GM19193 (cell line): ENCODE data around the gene DAPK2.

Experiments
- POLR2A ChIP-seq: IDR thresholded peaks from 4 replicates; pipeline ENCODE4 v1.6.1; 2011; ENCODE audit not compliant: insufficient read depth, insufficient read length; ENCODE audit errors: extremely low read depth

The DAPK2 gene

DNA sequence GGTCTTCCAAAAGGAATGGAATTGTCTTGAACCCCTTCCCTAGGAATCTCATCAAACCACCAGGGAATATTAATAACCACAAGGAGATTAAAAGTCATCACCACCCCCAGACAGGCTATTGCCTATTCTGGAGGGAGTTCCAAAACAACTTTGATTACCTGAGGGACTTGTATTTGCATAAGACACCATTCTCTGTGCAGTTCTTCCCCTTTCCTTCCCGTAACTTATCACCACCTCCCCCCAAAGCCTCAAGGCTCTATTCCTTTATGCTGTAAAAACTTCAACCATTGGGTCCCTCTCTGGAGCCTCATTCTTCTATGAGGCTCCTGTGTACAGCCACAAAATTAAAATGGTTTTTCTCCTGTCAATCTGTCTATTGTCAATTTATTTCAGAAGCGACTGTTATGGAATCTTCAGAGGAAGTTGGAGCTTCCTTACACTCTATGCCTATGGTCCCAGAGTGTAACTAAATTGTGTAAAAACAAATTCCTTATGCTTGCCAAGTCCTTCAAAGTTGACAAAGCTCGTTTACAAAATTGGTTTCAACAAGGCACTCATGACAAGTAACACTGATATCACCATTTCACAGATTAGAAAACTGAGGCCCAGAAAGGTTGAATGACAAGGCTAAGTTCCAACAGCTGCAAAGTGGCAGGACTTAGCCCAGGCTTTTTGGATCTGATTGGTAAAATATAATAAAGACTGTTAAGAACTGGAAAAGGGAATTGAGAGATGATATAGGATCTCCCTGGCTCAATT lies 144.2 kb downstream of the DAPK2 start:
- TF ChIP-seq POLR2A = no peak

DNA sequence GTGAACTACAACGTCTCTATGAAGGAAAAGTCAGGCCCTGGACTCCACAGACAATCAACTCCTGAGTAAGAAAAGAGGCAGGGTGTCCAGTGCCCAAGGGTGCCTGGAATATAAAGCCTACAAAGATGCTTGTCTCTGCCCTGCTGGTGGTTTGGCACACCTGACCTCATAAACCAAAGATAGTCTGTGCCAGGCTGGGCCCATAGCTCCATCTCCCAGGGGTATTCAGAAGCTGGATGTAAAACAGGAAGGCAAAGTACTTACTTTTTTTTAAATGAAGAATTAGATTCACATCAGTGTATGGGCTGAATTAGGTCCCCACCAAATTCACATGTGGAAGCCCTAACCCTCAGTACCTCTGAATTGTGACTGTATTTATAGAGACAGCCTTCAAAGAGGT lies 146.0 kb downstream of the DAPK2 start:
- no peak for TF ChIP-seq POLR2A

GRCh38 chr15:63899193-63899592 lies 147.1 kb downstream of the DAPK2 start:
- TF ChIP-seq POLR2A = no peak

DNA sequence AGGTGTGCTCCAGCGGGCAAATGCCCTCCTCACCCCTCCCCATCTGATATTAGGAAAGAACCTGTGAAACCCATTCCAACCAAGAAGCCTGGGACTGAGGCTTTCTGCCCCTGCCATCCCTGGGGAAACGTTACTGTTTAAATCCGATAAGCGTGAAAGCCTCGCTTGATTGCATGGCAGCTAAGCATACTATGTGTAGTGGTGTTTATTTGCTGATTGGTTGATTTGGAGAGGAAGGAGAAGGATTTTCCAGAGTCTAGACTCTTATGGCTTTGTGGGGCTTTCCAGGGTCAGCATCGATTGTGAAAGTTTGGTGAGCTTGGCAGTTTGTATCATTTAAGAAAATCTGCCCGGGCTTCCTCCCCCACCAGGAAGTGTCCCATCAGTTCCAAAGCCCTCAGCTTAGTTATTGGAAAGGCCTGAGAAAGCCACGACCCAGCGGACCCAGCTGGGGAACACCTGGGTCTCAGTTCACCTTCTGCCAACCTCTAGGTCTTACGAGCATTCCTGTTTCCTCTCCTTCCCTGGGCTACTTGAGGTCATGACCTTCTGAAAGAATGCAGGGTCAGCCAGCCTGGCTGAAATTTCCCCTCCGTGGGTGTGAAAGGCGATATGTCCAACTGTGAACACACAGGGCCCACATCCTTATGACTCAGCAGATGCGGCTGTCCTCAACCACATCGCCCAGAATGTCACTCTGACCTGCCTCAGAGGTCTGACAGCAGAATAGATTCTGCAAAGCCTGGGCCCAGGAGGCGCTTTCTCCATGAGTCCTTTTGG lies 149.8 kb downstream of the DAPK2 start:
- TF ChIP-seq POLR2A = no peak

- no peak for TF ChIP-seq POLR2A
Measured at GRCh38 chr15:63895787-63896218, 150.5 kb downstream of the DAPK2 start.

DNA sequence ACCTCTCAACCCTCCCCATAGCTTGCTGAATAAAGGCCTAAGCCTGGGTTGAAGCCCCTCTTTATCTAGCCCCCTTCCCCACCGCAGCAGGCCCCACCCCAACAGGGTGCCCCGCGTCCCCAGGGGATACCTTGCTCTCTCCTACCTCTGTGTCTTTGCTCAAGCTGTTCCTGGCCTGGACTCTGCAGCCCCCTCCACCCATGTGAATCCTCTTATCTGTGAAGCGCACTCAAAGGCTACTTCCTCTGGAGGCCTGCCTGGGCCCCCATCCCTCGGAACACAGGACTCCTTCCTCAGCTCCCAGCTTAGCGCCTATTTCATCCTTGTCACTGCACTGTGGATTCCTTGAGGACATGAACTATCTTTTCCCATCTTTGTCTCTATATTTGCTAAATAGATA lies 151.1 kb downstream of the DAPK2 start:
- TF ChIP-seq POLR2A = no peak

GRCh38 chr15:63894662-63894949 lies 151.7 kb downstream of the DAPK2 start:
- TF ChIP-seq POLR2A = no peak

DNA sequence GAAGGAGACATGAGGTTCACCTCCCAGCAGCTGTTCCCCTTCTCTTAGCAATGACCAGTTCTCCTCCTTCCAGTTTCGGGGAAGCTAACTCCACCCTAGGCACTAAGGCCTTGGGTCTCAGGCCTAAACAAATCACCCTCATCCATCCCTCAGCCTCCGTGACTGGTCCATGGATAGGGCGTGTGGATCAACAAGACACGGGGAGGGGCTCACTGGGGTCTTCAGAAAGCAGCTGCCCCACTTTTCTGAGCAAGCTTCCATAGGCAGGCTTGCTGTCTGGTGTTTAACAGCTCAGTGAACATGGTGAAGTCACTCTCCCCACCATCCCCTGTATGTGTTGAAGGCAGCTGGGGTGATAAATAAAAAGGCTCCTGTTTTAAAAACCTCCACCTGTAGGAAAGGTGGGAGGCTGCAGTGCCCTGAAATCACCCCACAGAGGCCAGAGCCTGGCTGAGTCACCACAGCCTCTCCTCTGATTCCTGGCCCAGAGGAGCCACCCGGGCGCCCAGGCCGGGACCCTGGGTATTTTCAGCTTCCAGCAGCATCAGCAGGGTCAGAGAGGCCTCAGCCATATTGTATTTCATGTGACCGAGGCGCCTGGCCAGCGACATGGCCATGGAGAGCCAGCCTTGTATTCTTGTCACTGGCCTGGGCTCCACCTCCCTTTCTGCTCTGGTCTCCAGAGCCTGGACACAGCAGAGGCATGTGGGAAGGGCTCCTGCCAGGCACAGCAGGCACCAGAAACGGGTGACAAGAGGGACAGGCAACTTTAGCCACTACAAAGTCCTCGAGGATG lies 152.2 kb downstream of the DAPK2 start:
- no peak for TF ChIP-seq POLR2A

DNA sequence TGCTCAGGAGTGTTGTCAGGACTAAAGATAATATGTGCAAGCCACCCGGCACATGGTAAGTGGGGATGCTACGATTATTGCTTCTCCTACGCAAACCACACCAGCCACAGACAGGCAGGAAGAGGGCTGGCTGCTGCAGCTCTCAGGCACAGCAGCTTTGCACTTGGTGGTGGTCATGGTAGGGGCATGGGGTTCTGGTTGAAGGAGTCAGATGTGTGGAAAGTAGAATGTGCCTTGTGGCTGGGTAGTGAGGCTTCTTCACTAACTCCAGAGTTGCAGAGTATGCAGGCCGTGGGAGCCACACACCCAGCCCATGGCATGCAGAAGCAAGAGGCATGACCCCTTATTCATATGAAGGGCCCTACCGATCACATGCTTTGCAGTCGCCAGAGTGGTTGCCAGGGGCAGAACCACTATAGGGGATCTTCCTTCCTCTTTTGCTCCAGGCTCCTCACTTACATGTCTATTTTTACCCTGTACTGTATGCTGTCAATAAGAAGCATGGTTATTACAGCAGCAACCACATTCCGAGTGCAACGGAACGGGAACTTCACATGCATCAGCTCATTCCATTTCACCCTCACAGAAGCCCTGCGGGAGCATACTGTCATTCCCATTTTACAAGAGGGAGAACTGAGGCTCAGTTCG lies 153.4 kb downstream of the DAPK2 start:
- no peak for TF ChIP-seq POLR2A

DNA sequence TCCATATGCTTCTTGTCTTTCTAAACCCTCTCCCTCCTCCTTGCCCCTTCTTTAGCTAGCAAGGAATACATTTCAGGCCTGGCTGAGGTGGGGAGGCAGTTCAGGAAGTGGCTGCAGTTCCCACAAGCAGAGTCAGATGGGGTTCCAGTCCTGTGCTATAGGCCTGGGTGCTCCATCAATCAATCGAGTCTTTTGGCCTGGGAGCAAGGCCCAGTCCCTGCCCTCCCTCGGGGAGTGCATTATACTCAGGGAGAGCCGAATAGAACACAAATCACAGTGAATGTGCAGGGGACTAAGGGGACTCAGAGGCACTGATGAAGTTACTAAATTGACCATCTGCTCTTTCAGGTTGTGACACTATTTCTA lies 154.5 kb downstream of the DAPK2 start:
- no peak for TF ChIP-seq POLR2A

DNA sequence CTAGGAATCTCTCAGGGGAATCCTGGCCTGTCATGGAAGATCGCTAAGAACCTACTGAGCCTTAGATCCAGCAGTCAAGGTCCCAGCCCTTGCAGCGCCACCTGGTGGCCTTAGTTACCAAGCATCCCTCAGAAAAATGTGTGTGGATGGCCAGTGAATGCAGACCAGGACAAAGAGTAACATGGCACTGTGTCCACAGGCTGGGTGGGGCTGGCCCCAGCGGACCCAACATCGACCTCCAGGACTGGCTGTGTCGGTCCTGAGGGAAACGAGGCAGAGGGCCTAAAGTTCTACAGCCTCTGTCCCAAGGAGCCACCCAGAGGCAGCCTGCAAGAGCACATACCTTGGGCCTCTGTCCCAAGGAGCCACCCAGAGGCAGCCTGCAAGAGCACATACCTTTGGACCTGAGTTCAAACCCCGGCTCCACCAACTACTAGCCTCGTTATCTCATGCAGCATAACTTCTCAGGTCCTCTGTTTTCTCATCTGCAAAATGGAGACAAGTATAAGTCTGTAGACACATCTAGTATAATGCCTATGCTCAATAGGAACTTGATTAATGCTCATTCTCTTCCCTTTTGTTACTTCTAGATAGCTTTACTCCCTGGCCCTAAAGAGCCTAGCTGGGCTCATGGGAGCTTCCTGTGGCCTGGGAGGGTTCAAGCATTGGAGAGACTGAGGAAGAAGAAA lies 155.1 kb downstream of the DAPK2 start:
- no peak for TF ChIP-seq POLR2A

DNA sequence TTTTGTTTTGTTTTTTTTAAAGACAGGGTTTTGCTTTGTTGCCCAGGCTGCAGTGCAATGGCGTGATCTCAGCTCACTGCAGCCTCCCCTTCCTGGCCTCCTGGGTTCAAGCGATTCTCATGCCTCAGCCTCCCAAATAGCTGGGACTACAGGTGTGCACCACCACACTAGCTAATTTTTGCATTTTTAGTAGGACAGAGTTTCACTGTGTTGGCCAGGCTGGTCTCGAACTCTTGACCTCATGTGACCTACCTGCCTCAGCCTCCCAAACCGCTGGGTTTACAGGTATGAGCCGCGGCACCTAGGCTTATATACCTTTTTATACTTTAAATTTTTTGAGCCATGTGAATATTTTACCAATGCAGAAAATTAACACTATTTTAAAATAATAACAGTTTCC lies 155.7 kb downstream of the DAPK2 start:
- no peak for TF ChIP-seq POLR2A

DNA sequence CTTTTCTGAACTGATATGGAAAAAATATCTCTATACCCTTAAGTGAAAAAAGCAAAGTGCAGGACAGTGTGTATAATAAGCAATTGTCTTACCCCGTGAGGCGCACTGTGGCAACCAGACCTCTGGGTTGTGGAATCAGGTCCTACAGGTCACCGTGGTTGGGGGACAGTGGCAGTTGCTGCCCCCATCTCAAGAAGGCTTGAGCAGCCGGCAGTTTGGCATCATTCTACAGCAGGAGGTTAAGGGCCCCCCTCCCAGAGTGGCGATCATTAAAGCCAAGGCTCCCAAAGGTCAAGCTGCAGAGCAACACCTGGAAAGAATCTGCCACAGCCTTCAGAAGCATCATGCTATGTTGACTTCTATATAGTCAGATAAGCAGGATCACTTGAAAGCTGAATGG lies 156.5 kb downstream of the DAPK2 start:
- no peak for TF ChIP-seq POLR2A

- no peak for TF ChIP-seq POLR2A
Measured at GRCh38 chr15:63888823-63889222, 157.5 kb downstream of the DAPK2 start.

DNA sequence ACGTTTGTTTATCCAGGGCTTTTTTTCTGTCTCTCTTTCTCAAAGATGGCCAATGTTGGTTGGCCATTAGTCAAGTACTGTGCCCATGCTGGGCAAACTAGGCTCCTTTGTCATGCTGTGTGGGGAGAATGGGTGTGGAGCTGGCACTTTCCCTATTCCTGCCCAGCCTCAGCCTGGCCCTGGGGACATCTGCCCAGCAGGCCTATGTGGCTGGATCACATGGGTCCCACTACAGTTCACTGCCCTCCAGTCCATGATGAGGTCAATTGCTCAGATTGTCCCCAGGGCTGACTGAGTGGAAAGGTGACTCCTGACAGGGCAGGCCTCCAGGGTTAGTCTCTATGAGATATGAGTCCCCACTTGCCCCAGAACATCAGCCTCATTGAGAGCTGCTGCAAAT lies 158.1 kb downstream of the DAPK2 start:
- TF ChIP-seq POLR2A = no peak
